Putamen (tissue), 1 donor: ENCODE data around the gene COPS9.
A peak's percentile ranks its signal among the peaks of the same experiment; 100 is the strongest.

ENCODE experiments used
- DNase-seq: peaks from one replicate; pipeline ENCODE4 v3.0.0-alpha.2; 2016; ENCODE audit warnings: low spot score

COPS9 gene

DNA sequence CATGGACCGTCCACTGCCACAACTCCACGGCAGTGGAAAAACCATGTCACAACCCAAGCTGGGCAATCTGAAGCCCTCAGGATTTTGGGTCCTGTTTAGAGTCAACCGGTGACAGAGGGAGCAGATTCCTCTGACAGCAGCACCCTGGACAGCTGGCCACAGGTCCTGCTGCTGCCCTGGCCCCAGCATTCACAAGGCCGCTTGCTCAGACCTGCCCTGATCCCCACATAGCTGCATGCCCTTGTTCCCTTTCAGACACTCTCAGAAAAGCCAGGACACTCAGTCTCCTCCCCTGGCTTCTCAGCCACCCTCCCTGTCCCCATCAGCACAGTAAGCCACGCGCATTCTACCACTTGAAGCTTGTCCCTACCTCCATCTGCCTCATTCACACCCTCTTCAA, 1.6 kb downstream of the COPS9 start:
- no peak for DNase-seq

DNA sequence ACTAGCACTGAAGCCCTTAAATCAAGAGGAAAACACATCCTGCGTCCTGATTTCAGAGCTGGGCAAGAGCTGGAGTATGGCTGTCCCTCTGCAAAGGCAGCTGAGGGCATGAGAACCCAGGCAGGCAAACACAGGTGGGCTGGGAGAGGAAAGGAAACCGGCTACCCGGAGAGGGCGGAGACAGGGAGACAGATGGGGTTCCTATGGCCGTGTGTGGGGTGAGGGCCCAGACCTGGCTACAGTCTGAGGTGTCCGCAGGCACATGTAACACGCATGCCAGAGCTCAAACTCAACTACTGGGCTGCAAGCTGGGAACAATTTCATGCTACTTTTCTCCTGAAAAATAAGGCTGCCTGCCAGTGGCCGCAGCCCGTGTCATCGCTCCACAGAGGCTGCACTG, 2.7 kb downstream of the COPS9 start:
- no peak for DNase-seq

DNA sequence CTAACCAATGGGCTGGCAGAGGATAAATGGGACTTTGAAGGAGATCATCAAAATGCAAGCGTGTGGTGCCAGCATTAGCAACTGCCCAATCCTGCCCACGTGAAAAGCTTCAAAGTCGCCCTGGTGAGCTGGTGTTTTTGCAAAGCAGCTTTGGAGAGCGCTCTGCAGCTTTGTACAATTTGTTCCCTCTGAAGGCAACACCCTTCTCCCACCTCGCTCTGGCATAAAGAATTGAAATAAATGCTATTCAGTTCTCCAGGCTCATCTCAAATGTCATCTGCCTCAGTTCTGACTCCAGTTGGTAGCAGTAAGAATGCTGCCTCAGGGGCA, 3.5 kb downstream of the COPS9 start:
- peak; percentile 55 for DNase-seq

DNA sequence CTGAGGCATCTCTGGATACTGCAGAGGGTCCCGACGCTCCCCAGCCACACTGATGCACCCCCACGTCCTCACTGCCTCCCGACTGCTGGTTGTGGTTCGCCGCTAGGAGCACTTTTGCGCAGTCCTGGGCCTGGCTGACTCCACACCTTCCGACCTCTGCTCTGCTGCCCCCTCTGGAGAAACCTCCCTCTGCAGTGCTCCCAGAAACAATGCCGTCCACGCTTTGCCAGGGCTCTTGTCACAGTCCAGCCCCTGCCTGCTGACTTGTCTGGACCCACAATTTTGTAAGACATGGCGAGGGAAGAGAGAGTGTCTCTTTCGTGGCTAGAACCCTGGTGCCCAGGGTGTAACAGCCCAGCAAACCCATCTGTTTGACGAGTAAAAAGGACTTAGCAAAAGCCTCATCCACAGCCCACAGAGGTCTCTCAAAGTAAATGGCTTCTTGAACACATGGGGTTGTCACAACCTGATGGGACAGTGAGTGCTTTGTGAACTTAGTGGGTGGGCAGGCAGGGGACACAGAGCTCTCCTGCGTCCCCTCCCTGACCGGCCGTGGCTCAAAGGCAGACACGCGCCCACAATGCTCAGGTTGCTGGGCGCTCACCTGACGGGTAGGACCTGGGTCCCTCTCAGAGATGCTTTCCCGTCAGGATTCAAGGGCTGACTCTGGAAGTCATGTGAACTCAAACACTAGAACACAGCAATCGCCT, 4.0 kb downstream of the COPS9 start:
- no peak for DNase-seq

DNA sequence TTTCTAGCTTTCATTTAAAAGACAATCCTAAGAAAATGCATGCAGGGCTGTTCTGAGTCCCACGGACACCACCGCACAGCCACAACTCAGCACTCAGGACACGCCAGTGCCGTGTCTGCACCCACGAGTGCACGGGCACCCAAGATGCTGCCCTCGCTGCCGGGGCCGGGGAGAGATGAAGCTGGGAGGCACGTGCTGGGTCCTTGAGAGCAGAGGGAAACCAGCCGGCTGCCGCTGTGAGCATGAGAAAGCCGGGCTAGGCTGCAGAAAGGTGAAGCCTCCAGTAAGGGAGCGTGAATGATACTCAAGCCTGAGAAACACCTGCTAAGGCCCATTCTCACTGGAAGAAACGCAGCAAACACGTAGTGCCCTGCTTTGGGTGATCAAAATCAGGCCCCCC, 4.8 kb downstream of the COPS9 start:
- DNase-seq = no peak

DNA sequence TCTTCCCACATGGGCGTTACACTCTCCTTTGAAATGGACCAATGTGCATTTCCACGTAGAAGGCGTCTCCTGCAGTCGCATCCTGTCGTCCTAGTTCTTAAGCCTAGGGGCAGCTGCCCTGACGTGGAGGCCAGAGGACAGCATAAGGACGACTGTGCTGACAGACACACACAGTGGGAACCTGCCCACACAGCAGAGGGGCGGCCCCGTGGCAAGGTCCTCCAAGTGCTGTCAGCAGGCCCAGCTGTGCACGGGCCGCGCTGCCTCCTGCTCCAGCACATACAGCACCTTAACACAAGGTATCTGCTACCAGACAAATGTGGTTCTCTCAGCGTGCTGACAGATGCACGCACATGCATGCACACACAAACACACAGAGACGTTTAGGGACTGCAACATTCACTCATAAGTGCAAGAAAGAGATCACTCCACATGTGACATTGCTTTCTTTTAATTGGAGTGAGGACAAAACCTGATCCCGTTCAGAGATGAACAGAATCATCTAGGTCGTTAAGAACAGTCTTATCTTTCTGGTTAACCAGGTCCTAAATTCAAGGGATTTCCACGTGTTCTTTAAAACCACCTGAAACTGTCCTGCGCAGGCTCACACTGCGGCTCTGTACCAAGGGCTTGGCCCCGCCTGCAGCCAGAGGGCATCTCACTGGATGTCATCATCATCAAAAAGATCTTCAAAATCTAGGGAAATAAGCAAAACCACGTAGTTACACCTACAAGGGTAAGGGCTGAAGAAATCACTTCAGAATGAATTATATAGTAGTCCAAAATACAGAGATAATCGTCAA, 5.5 kb downstream of the COPS9 start:
- no peak for DNase-seq

DNA sequence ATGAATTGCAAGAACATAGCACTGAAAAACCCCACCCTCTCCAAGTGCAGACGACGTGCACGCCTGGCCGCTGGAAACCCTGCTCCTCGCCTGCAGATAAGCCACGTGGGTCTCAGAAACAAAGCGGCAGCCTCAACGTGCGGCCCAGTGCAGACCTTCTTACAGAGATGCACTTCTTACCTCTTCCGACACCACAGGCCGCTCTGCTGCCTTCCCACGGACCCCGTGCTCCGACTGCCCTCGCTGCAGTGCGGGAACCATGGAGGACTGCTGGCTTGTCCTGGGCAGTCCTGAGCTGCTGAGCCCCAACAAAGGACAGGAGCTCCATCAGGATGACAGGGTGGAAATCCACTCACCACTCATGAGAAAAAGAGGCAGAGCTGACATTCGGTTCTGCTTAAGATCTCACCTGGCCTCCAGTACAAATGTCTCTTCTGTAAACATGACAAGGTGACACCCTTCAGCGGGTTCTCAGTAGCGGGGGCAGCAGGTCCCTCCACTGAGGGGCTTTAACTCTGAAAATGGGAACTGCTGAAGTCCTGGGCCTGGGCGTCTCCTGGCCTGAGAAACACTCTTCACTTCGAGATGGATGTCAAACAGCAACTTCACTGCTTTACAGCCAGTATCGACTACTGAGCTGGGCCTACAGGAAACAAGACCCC, 6.2 kb downstream of the COPS9 start:
- no peak for DNase-seq

DNA sequence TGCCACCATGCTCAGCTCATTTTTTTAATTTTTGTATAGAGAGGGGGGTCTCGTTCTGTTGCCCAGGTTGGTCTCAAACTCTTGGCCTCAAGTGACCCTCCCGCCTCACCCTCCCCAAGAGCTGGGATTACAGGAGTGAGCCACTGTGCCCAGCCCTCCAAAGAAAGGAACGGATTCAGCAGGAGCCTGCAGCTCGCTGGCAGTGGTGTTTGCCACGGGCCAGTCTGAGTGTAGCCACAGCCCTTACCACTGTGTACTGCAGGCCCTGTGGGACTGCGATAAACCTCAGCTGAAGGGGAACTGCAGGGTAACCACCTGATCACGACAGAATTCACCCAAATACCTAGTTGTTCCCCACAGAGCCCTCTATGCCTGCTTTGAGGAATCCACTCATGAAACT, 6.8 kb downstream of the COPS9 start:
- no peak for DNase-seq

DNA sequence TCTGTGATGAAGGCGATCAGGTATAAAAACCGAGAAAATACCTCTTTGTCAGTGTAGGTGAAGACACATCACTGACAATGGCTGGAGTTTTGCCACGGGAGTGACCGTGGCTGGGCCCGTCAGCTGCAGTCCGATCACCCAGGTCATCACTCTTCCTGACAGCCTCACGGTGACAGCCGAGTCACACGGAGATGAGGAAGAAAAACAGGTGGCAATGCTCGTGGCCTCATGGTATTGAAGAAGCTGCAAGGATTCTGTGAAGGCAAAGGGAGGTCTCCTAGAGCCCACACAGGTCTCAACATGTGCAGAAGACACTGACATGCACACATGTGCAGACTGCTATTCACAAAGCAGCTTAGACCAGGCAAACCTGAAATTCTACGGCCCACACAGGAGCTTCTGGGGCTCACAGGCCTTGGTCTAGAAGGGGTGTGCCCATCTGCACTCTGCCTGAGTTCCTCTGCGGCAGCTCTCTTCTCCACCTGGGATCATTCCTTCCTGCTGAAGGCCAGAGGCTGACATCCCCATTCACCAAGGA, 7.4 kb downstream of the COPS9 start:
- DNase-seq = no peak

DNA sequence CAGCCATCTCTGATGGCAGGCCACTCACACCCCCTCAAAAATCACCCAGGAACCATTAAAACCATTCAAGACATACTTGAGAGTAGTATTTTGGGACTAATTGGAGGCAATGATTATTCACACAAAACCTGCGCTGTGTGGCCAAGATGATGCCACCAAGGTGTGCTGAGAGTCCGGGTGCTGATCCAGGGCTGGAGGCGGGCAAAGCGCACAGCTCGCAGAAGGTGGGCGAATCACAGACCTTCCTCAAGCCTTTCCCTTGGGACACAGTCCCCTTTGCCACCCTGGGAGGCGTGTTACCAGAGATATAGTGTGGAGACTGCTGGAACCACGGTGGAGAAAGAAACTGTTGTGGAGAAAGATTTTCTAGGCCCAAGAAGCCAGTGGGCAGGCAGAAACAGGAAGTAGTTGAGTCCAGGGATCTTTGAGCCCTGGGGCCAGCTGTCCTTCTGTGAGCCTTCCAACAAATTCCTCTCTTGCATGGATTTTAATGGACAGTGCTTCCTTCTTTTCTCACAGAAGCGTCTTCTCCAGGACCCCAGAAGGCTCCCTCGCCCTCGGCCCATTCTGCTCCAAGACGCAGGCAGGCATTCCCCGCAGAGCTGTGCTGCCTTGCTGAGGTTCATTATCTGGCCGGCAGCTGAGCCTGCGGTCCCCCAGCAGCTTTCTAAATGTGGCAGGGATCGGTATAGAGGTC, 8.0 kb downstream of the COPS9 start:
- no peak for DNase-seq

DNA sequence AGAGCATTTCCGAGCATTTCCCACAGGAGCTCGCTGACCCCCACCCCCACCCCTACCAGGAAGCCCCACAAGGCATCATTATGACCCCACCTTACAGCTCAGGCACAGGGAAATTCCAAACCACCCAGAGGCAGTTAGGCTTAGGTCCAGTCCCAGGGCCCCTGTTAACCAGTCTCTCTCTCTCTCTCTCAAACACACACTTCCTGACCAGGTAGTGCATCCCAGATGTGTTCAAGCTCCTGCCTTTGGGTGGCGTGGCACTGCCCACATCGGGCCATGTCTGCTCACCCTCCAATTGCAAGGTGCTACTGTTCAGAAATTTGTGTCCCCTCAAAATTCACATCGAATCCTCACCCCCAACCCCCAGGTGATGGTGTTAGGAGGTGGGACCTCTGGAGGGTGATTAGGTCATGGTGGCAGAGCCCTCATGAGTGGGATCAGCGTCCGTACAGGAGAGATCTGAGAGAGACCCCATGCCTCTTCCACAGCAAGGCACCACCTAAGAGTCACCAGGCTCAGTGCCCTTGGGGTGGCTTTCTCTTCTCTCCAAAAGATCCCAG, 8.8 kb downstream of the COPS9 start:
- no peak for DNase-seq

DNA sequence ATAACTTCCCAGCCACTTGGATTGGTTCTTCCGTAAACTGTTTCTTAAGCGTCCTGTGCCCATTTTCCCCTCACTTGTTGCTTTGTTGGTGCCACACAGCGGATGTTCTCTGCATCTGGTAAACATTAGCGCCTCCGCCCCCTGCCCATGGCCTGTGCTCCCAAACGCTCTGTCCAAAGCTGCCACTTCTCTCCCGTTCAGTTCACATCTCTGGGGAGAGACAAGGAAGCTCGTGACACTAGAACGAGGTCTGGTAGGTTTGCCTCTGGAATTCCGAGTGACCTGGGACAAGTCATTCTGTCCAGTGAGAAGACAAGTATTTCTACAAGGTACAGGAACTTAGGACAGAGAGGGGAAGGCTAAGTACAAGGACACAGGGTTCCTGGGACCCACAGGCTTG, 9.4 kb downstream of the COPS9 start:
- DNase-seq = no peak

DNA sequence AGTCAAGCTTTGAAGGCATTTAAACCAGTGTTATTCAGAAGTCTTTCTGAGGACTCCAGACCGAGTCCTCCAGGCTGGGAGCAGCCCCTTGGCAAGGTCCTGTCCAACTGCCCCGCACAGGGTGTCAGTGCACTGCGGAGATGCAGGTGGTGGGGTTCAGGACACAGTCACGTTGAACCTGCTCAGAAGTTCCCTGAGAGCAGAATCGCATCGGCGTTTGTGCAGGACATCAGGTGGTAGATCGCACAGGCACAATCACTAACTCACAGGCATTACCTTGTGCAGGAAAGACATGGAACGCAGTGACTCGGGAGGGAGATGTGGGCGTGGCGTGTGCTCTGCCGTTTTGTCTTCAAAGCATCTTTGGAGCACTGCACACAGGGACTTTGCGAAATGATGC, 10.4 kb downstream of the COPS9 start:
- no peak for DNase-seq

DNA sequence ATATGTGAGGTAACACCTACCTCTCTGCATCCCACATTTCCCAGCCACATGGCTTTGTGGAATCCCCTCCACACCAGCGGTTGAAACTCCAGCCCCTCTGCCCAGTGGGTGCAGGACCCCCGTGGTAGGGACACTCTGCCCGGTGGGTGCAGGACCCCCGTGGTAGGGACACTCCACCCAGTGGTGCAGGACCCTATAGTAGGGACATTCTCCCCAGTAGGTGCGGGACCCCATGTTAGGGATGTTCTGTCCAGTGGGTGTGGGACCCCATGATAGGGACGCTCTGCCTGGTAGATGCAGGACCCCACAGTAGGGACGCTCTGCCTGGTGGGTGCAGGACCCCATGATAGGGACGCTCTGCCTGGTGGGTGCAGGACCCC, 11.5 kb downstream of the COPS9 start:
- no peak for DNase-seq

DNA sequence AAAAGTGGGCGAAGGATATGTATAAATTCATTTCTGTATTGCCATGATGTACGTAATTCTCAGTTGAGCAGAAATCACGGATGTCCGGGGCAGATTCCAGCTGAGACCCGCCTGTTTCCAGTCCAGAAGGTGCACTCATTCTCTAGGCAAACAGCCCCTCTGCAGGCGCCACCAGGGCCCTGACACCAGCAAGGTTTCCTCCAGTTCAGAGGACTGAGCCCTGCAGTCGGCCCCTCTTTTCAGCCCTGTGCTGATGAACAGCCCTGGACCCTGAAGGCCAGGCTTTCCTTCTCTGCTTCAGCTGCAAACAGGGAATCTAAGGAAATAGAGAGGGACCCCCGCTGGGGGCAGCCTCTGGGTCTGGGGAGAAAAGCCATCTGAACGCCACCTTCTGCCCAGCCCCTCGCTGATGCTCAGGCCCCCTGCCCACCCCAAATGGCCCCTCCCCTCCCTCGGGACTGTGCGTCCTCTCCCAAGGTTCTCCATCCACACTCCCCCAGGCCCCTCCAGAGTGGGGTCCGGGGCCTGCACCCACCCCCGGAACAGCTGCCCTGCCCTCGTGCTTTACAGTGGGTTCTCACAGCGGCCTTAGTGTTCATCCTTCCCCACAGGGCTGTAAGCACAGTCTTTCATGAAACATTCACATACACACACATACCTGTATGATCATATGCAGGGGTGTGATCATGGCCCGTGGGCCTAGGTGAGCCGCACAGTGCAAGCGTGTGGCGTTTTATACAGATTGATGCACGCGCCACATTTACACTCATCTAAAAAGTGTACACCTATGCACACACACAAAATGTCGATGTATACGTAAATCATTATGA, 12.1 kb downstream of the COPS9 start:
- DNase-seq = no peak

DNA sequence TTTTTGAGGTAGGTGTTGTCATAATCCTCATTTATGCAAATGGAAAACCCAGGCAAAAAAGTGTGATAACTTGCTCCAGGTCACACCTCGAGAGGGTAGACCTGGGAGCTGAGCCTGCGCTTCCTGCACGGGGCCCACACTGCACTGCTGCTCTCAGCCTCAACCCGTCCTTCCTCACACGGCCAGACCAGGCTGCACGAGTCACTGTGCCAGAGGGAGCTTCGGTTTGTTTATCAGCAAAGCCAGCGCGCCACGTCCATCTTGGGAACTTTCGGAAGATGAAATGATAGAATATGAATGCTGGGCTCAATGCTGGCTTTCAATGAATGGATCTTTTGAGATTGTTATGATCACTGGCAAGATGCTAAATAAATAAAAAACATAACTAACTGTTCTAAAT, 14.4 kb downstream of the COPS9 start:
- no peak for DNase-seq

DNA sequence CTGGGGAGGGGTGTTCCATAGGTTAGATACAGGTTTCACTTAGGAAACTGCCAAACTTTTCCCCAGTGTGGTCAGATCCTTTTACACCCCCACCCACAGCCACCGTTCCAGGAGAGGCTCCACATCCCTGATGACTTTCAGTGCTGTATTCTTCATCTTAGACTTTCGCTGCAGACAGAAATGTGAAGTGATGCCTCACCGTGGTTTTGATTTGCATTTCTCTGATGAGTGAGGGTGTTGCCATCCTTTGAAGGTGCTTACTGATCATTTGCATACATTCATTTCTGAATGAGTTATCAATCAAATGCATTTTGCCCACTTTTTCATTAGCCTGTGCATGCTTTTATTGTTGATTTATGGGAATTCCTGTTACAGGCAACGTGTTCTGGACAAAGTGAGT, 14.9 kb downstream of the COPS9 start:
- no peak for DNase-seq

DNA sequence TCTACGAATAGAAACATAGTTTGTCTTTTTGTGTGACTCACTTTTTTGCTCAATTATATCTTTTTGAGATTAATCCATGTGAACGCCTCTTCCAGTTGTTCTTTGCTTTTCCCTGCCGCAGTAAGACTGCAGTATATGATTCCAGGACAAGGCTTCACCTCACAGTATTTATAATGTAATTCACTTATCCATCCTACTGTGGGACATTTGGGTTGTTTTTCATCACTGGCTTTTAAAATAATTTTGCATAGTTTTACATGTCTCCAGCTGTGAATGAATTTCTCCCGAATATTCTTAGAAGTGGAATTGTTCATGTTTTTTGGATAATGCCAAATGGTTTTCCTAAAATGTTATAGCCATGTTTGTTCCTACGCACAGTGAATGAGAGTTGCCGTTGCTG, 21.9 kb downstream of the COPS9 start:
- no peak for DNase-seq

DNA sequence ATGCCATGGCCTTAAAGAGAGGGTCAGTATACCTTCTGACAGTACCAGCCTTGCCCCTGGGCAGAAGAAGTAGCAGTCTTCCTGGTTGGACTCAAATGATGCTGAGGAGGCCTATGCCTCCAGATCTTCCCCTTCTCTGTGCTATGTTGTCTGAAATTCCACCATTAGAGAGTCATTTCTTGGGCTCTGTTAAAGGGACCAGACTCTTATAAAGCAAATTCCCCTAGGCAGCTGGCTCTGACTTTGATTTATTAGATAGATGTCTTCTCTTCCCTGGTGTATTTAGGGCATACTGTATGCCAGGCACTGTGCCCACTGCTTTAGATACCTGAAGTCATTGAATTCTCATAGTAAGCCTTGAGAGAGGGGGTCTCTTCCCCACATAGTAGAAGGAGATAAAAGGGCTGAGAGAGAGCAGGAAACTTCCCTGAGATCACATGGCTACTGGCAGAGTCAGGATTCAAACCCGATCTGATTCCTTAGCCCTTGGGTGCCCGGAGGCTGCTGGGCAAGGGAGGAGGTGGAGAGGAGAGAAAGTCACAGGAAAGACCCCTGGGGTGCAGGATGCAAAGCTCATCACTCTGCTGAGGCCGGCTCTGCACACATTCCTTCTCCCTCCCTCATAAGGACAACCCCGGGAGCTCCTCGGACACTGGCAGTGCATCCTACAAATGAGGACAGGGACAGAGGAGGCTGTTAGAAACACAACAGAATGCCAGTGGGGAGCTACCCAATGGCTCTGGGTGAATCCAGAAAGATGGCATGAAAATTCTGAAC, 23.0 kb downstream of the COPS9 start:
- no peak for DNase-seq

DNA sequence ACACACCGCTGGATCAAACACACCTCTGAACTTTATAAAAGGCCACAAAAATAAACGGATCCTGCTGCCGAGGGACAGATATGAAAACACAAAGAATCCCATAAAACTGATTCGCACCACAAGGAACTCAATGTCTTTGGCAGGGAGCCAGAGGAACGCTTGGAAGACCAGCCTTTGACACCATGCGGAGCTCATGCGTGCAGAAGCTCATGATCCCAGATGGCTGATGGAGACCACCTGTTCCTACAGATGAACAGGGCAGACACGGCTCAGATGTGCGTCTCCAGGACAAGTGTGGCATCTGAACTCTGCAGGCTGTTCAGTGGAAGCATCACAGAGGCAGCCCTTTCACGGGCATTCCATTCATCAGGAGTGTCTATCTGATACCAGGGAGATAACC, 24.9 kb downstream of the COPS9 start:
- DNase-seq = no peak

DNA sequence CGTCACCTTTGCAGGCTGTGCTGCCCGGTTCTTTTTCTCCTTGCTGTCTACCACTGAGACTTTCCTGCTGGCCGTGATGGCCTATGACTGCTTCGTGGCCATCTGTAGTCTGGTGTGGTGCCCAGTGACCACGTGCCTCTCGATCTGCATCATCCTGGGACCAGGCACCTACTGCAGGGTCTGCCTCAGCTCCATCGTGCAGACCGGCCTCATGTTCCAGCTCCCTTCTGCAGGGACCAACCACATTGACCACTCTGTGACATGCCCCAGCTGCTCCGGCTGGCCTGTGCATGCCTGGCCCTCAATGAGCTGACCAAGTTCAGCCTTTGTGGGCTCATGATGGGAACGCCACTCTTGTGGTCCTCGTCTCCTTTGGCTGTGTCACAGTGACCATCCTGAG, 26.7 kb downstream of the COPS9 start:
- DNase-seq = no peak
